ENCODE data around the gene ASMTL.

ASMTL gene

DNA sequence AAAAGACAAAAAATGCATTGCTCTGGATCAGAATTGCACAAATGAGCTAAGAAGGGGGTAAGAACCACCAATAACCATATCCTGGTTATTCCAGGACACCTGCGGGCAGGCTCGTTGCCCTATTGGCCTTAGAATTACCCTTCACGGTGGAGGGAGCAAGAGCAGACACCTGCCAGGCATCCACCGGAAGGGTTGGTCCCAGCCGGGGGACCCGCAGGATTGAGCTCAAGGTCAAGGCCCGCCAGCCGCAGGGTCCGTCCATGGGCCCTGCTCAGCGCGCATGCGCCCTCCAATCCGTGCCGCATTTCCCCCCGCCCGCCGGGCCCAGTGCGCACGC is 61.4 kb downstream of the ASMTL start:
- H2BK5ac ChIP-seq (ENCODE audit: low read depth, low read length, poor library complexity): peak overlapping the region; percentile 26
- no CpG with 5 or more reads among the region's 19 CpGs for WGBS (ENCODE audit: extremely low coverage, insufficient coverage, insufficient read length)
- peak overlapping the region; percentile 98 for H3K27ac ChIP-seq (ENCODE audit: low read depth, low read length)
- no peak overlapping the region for H2BK120ac ChIP-seq (ENCODE audit: insufficient read depth, low read length, poor library complexity)
- peaks cover 15% of the 10 kb centered on the region for H3K79me1 ChIP-seq (ENCODE audit: low read length)
- peak overlapping the region; percentile 55 for H3K18ac ChIP-seq (ENCODE audit: low read length)
- peak; percentile 90 to 97 for DNase-seq
- H3K9ac ChIP-seq (ENCODE audit: low read length): peak overlapping the region; percentile 93
- peak overlapping the region; percentile 68 for H3K4me2 ChIP-seq (ENCODE audit: low read length)
- H4K12ac ChIP-seq (ENCODE audit: low read depth, low read length): peak overlapping the region; percentile 27
- H3K14ac ChIP-seq (ENCODE audit: low read length): peak overlapping the region; percentile 73
- H3K4me1 ChIP-seq (ENCODE audit: control insufficient read depth in 1 of 2, insufficient read depth in 2 of 2, low read length in 2 of 2): peaks cover 8 to 9% of the 10 kb centered on the region in 2 experiments
- peak overlapping the region; percentile 99 for H3K4me3 ChIP-seq (ENCODE audit: low read depth, low read length)
- peak overlapping the region; percentile 22 for H2AK5ac ChIP-seq (ENCODE audit: low read length)
- H4K91ac ChIP-seq (ENCODE audit: low read depth, low read length): peak overlapping the region; percentile 45
- peaks cover 42 to 49% of the 10 kb centered on the region in 2 experiments for H3K36me3 ChIP-seq (ENCODE audit: control insufficient read depth in 1 of 2, insufficient read depth in 2 of 2, low read length in 2 of 2)
- H3K23ac ChIP-seq (ENCODE audit: low read length): no peak overlapping the region
- H4K8ac ChIP-seq (ENCODE audit: low read depth, low read length): peak overlapping the region; percentile 100
- H3K4ac ChIP-seq (ENCODE audit: low read depth, low read length): peak overlapping the region; percentile 63
- peaks cover 21% of the 10 kb centered on the region for H3K79me2 ChIP-seq (ENCODE audit: control insufficient read depth, insufficient read depth, low read length, poor library complexity)
- peaks cover 2% of the 10 kb centered on the region for H3K9me3 ChIP-seq (ENCODE audit: insufficient read depth, low read depth, low read length)
- no peaks in the 10 kb centered on the region for H3K27me3 ChIP-seq (ENCODE audit: insufficient read depth, low read length)
- H2AFZ ChIP-seq (ENCODE audit: insufficient read depth, low read length, poor library complexity): no peak overlapping the region
- no peak overlapping the region for H2BK12ac ChIP-seq (ENCODE audit: low read length)

DNA sequence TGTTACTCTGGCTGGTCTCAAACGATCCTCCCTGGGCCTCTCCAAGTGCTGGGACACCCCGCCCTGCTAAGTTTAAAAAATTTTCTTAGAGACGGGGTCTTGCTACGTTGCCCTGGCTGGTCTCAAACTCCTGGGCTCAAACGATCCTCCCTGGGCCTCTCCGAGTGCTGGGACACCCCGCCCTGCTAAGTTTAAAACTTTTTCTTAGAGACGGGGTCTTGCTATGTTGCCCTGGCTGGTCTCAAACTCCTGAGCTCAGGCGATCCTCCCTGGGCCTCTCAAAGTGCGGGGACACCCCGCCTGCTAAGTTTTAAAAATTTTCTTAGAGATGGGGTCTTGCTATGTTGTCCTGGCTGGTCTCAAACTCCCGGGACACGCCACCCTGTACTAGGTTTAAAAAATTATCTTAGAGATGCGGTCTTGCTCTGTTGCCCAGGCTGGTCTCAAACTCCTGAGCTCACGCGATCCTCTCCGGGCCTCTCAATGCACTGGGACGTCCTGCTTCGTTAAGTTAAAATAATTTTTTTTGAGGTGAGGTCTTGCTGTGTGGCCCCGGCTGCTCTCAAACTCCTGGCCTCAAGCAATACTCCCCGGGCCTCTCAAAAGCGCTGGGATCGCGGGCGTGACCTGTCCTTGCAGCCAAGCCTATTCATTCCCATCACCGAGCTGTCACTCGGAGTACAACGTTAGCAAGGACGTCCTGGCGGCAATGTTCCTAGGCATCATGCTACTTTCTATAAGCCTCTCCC is 61.9 kb downstream of the ASMTL start:
- H4K91ac ChIP-seq (ENCODE audit: low read depth, low read length): peak overlapping the region; percentile 45
- H2AK5ac ChIP-seq (ENCODE audit: low read length): peak overlapping the region; percentile 22
- peak overlapping the region; percentile 99 for H3K4me3 ChIP-seq (ENCODE audit: low read depth, low read length)
- peak overlapping the region; percentile 68 for H3K4me2 ChIP-seq (ENCODE audit: low read length)
- no peak for DNase-seq
- H3K18ac ChIP-seq (ENCODE audit: low read length): no peak overlapping the region
- H3K79me2 ChIP-seq (ENCODE audit: control insufficient read depth, insufficient read depth, low read length, poor library complexity): peaks cover 21% of the 10 kb centered on the region
- H4K8ac ChIP-seq (ENCODE audit: low read depth, low read length): peak overlapping the region; percentile 100
- peak overlapping the region; percentile 93 for H3K9ac ChIP-seq (ENCODE audit: low read length)
- H2AFZ ChIP-seq (ENCODE audit: insufficient read depth, low read length, poor library complexity): no peak overlapping the region
- peak overlapping the region; percentile 27 for H4K12ac ChIP-seq (ENCODE audit: low read depth, low read length)
- no peak overlapping the region for H2BK120ac ChIP-seq (ENCODE audit: insufficient read depth, low read length, poor library complexity)
- peak overlapping the region; percentile 98 for H3K27ac ChIP-seq (ENCODE audit: low read depth, low read length)
- no peak overlapping the region for H2BK12ac ChIP-seq (ENCODE audit: low read length)
- peaks cover 15% of the 10 kb centered on the region for H3K79me1 ChIP-seq (ENCODE audit: low read length)
- peak overlapping the region; percentile 63 for H3K4ac ChIP-seq (ENCODE audit: low read depth, low read length)
- WGBS (ENCODE audit: extremely low coverage, insufficient coverage, insufficient read length): no CpG with 5 or more reads among the region's 30 CpGs
- no peaks in the 10 kb centered on the region for H3K27me3 ChIP-seq (ENCODE audit: insufficient read depth, low read length)
- H3K14ac ChIP-seq (ENCODE audit: low read length): peak overlapping the region; percentile 73
- peaks cover 2% of the 10 kb centered on the region for H3K9me3 ChIP-seq (ENCODE audit: insufficient read depth, low read depth, low read length)
- H2BK5ac ChIP-seq (ENCODE audit: low read depth, low read length, poor library complexity): no peak overlapping the region
- H3K23ac ChIP-seq (ENCODE audit: low read length): no peak overlapping the region
- H3K36me3 ChIP-seq (ENCODE audit: control insufficient read depth in 1 of 2, insufficient read depth in 2 of 2, low read length in 2 of 2): peaks cover 46 to 53% of the 10 kb centered on the region in 2 experiments
- peaks cover 8 to 9% of the 10 kb centered on the region in 2 experiments for H3K4me1 ChIP-seq (ENCODE audit: control insufficient read depth in 1 of 2, insufficient read depth in 2 of 2, low read length in 2 of 2)

DNA sequence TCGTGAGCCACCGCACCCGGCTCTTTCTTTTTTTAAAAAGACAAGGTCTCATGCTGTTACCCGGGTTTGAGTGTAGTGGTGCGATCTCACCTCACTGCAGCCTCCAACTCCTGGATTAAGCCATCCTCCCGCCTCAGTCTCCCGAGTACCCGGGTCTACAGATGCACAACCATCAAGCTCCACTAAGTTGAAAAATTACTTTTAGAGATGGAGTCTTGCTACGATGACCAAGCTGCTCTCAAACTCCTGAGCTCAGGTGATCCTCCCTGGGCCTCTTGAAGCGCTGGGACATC is 62.8 kb downstream of the ASMTL start:
- Histone ChIP-seq H2AK5ac (ENCODE audit: low read length) (no peak overlapping the region), H4K8ac (ENCODE audit: low read depth, low read length) (no peak overlapping the region), H3K79me1 (ENCODE audit: low read length) (peaks cover 15% of the 10 kb centered on the region), H3K27me3 (ENCODE audit: insufficient read depth, low read length) (no peaks in the 10 kb centered on the region), H3K9ac (ENCODE audit: low read length) (no peak overlapping the region), H3K36me3 (ENCODE audit: control insufficient read depth in 1 of 2, insufficient read depth in 2 of 2, low read length in 2 of 2) (peaks cover 54 to 61% of the 10 kb centered on the region in 2 experiments), H3K18ac (ENCODE audit: low read length) (no peak overlapping the region), H3K4me3 (ENCODE audit: low read depth, low read length) (no peak overlapping the region), H2AFZ (ENCODE audit: insufficient read depth, low read length, poor library complexity) (no peak overlapping the region), H3K79me2 (ENCODE audit: control insufficient read depth, insufficient read depth, low read length, poor library complexity) (peaks cover 21% of the 10 kb centered on the region), H3K4me1 (ENCODE audit: control insufficient read depth in 1 of 2, insufficient read depth in 2 of 2, low read length in 2 of 2) (peaks cover 8 to 9% of the 10 kb centered on the region in 2 experiments), H4K12ac (ENCODE audit: low read depth, low read length) (no peak overlapping the region), H3K4me2 (ENCODE audit: low read length) (peak overlapping the region; percentile 13), H3K9me3 (ENCODE audit: insufficient read depth, low read depth, low read length) (peaks cover 2% of the 10 kb centered on the region), H2BK120ac (ENCODE audit: insufficient read depth, low read length, poor library complexity) (no peak overlapping the region), H4K91ac (ENCODE audit: low read depth, low read length) (no peak overlapping the region), H2BK5ac (ENCODE audit: low read depth, low read length, poor library complexity) (no peak overlapping the region), H3K27ac (ENCODE audit: low read depth, low read length) (no peak overlapping the region), H2BK12ac (ENCODE audit: low read length) (no peak overlapping the region), H3K4ac (ENCODE audit: low read depth, low read length) (peak overlapping the region; percentile 75), H3K14ac (ENCODE audit: low read length) (no peak overlapping the region), H3K23ac (ENCODE audit: low read length) (no peak overlapping the region)
- no peak for DNase-seq
- no CpG with 5 or more reads among the region's 10 CpGs for WGBS (ENCODE audit: extremely low coverage, insufficient coverage, insufficient read length)

DNA sequence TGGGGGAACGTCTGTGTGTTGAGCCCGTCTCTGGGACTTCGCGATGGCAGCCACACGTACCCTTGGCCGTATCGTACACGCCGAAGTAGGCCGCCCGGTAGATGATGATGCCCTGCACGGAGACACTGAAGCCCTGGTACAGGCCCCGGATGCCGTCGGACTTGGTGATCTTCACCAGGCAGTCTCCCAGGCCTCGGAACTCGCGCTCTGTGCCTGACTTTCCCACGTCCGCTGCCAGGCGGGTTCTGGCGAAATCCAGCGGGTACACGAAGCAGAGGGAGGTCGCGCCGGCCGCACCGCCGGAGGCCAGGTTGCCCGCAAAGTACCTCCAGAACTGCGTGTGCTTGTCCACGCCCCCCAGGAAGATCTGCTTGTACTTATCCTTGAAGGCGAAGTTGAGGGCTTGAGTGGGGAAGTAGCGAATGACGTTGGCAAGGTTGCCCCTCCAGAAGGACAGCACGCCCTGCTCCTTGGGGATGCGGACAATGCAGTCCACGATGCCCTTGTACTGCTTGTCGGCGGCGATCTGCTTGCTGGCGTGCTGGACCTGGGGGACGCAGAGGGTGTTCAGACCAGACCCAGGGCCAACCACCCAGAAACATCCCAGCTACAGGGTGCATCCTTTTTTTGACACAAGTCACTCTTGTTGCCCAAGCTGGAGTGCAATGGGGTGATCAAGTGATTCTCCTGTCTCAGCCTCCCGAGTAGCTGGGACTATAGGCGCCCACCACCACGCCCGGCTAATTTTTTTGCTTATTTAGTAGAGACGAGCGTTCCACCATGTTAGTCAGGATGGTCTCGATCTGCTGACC is 63.3 kb downstream of the ASMTL start:
- Histone ChIP-seq H3K27me3 (ENCODE audit: insufficient read depth, low read length) (no peaks in the 10 kb centered on the region), H2BK12ac (ENCODE audit: low read length) (no peak overlapping the region), H3K36me3 (ENCODE audit: control insufficient read depth in 1 of 2, insufficient read depth in 2 of 2, low read length in 2 of 2) (peaks cover 59 to 65% of the 10 kb centered on the region in 2 experiments), H2BK120ac (ENCODE audit: insufficient read depth, low read length, poor library complexity) (no peak overlapping the region), H3K4me1 (ENCODE audit: control insufficient read depth in 1 of 2, insufficient read depth in 2 of 2, low read length in 2 of 2) (peaks cover 4 to 8% of the 10 kb centered on the region in 2 experiments), H2BK5ac (ENCODE audit: low read depth, low read length, poor library complexity) (no peak overlapping the region), H3K9me3 (ENCODE audit: insufficient read depth, low read depth, low read length) (peaks cover 2% of the 10 kb centered on the region), H3K18ac (ENCODE audit: low read length) (no peak overlapping the region), H3K4ac (ENCODE audit: low read depth, low read length) (peak overlapping the region; percentile 48), H2AK5ac (ENCODE audit: low read length) (no peak overlapping the region), H3K23ac (ENCODE audit: low read length) (no peak overlapping the region), H3K79me2 (ENCODE audit: control insufficient read depth, insufficient read depth, low read length, poor library complexity) (peaks cover 21% of the 10 kb centered on the region), H3K9ac (ENCODE audit: low read length) (no peak overlapping the region), H3K4me2 (ENCODE audit: low read length) (no peak overlapping the region), H3K79me1 (ENCODE audit: low read length) (peaks cover 15% of the 10 kb centered on the region), H3K4me3 (ENCODE audit: low read depth, low read length) (no peak overlapping the region), H4K8ac (ENCODE audit: low read depth, low read length) (no peak overlapping the region), H3K14ac (ENCODE audit: low read length) (no peak overlapping the region), H4K91ac (ENCODE audit: low read depth, low read length) (no peak overlapping the region), H2AFZ (ENCODE audit: insufficient read depth, low read length, poor library complexity) (no peak overlapping the region), H3K27ac (ENCODE audit: low read depth, low read length) (no peak overlapping the region), H4K12ac (ENCODE audit: low read depth, low read length) (no peak overlapping the region)
- no peak for DNase-seq
- no CpG with 5 or more reads among the region's 51 CpGs for WGBS (ENCODE audit: extremely low coverage, insufficient coverage, insufficient read length)

Measured in trophoblast cell (in vitro differentiated cells and primary cell).